ENCODE results near the gene DLGAP4. TPM values are rescaled to one million over a fixed set of nuclear protein-coding genes. Genes with fewer than 3 reads are reported as not detected.

Gene DLGAP4
- total and polyA plus RNA-seq, 2 of the 13 experiments (the other 11 are each of a cell fraction or from before 2014, with no cell fraction given), result 15.2 to 26.7 TPM

DNA sequence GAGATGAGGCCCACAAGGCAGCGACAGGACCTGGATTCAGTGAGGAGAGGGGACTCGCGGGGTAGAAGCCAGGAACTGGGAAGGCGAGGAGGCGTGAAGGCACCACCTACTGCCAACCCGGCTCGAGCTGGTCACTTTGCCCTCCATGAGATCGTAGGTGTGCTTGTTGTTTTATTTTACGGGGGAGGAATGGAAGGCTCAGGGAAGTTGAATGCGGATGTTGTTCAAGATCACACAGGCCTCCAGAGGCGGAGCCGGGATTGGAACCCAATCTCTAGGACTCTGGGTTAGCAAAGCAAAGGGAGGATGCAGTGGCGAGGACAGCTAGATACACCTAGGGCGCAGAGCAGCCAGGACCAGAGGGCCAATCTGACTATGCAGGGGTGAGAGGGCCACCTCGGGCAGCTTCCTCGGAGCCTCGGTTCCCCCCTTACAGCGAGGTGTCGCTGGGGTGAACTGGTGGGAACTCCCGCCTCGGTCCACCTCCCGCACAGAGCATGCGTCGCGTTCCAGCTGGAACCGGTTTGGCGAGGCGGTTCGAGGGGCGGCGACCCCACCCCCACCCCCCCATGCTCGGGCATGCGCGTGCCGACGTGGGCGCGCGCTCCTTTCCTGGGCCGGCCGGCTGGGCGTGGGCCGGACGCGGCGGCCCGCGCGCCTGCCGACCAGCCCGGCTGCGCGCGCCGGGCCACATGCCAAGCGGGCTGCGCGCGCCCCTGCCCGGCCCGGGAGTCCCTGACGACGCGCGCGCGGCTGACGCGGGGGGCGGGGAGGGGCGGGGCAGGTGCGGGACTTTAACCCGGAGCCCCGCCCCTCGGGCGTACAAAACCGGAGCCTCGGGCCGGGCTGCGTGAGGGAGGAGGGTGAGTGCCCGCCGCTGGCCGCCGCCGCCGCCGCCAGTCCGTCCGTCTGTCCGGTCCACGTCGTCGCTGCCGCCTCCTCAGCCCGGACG, 154.8 kb downstream of the DLGAP4 start (continued):
- TF ChIP-seq, protein P1, sequence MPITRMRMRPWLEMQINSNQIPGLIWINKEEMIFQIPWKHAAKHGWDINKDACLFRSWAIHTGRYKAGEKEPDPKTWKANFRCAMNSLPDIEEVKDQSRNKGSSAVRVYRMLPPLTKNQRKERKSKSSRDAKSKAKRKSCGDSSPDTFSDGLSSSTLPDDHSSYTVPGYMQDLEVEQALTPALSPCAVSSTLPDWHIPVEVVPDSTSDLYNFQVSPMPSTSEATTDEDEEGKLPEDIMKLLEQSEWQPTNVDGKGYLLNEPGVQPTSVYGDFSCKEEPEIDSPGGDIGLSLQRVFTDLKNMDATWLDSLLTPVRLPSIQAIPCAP (CRISPR knock-in tag; IDR thresholded peaks at IDR 0.05; ENCODE audit: low read depth), result 0 out of 2 replicates have a peak, but pooled peaks have one; percentile 60
- TF ChIP-seq ZNF776 (CRISPR knock-in tag; IDR thresholded peaks at IDR 0.05) (peak; percentile 94), ZNF20 (CRISPR knock-in tag; IDR thresholded peaks at IDR 0.05) (no peak), IRX3 (CRISPR knock-in tag; IDR thresholded peaks at IDR 0.05; ENCODE audit: borderline replicate concordance, low read depth) (no peak), SETDB1 (CRISPR knock-in tag; IDR thresholded peaks at IDR 0.05; ENCODE audit: borderline replicate concordance) (no peak), ZNF543 (CRISPR knock-in tag; IDR thresholded peaks at IDR 0.05) (peak; percentile 58; the same call in 1 of the 2 replicates), HOXA3 (CRISPR knock-in tag; IDR thresholded peaks at IDR 0.05) (peak; percentile 91), HOXA9 (CRISPR knock-in tag; IDR thresholded peaks at IDR 0.05; ENCODE audit: borderline replicate concordance) (no peak)
- TF ChIP-seq, protein P2, sequence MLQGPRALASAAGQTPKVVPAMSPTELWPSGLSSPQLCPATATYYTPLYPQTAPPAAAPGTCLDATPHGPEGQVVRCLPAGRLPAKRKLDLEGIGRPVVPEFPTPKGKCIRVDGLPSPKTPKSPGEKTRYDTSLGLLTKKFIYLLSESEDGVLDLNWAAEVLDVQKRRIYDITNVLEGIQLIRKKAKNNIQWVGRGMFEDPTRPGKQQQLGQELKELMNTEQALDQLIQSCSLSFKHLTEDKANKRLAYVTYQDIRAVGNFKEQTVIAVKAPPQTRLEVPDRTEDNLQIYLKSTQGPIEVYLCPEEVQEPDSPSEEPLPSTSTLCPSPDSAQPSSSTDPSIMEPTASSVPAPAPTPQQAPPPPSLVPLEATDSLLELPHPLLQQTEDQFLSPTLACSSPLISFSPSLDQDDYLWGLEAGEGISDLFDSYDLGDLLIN (CRISPR knock-in tag; IDR thresholded peaks at IDR 0.05; ENCODE audit: borderline replicate concordance), result peak; percentile 96; the same call in 1 of the 2 replicates
- TF ChIP-seq, protein P3, sequence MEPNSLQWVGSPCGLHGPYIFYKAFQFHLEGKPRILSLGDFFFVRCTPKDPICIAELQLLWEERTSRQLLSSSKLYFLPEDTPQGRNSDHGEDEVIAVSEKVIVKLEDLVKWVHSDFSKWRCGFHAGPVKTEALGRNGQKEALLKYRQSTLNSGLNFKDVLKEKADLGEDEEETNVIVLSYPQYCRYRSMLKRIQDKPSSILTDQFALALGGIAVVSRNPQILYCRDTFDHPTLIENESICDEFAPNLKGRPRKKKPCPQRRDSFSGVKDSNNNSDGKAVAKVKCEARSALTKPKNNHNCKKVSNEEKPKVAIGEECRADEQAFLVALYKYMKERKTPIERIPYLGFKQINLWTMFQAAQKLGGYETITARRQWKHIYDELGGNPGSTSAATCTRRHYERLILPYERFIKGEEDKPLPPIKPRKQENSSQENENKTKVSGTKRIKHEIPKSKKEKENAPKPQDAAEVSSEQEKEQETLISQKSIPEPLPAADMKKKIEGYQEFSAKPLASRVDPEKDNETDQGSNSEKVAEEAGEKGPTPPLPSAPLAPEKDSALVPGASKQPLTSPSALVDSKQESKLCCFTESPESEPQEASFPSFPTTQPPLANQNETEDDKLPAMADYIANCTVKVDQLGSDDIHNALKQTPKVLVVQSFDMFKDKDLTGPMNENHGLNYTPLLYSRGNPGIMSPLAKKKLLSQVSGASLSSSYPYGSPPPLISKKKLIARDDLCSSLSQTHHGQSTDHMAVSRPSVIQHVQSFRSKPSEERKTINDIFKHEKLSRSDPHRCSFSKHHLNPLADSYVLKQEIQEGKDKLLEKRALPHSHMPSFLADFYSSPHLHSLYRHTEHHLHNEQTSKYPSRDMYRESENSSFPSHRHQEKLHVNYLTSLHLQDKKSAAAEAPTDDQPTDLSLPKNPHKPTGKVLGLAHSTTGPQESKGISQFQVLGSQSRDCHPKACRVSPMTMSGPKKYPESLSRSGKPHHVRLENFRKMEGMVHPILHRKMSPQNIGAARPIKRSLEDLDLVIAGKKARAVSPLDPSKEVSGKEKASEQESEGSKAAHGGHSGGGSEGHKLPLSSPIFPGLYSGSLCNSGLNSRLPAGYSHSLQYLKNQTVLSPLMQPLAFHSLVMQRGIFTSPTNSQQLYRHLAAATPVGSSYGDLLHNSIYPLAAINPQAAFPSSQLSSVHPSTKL (CRISPR knock-in tag; IDR thresholded peaks at IDR 0.05), result peak; percentile 28; the same call in 1 of the 2 replicates
- TF ChIP-seq, protein P4, sequence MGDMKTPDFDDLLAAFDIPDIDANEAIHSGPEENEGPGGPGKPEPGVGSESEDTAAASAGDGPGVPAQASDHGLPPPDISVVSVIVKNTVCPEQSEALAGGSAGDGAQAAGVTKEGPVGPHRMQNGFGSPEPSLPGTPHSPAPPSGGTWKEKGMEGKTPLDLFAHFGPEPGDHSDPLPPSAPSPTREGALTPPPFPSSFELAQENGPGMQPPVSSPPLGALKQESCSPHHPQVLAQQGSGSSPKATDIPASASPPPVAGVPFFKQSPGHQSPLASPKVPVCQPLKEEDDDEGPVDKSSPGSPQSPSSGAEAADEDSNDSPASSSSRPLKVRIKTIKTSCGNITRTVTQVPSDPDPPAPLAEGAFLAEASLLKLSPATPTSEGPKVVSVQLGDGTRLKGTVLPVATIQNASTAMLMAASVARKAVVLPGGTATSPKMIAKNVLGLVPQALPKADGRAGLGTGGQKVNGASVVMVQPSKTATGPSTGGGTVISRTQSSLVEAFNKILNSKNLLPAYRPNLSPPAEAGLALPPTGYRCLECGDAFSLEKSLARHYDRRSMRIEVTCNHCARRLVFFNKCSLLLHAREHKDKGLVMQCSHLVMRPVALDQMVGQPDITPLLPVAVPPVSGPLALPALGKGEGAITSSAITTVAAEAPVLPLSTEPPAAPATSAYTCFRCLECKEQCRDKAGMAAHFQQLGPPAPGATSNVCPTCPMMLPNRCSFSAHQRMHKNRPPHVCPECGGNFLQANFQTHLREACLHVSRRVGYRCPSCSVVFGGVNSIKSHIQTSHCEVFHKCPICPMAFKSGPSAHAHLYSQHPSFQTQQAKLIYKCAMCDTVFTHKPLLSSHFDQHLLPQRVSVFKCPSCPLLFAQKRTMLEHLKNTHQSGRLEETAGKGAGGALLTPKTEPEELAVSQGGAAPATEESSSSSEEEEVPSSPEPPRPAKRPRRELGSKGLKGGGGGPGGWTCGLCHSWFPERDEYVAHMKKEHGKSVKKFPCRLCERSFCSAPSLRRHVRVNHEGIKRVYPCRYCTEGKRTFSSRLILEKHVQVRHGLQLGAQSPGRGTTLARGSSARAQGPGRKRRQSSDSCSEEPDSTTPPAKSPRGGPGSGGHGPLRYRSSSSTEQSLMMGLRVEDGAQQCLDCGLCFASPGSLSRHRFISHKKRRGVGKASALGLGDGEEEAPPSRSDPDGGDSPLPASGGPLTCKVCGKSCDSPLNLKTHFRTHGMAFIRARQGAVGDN (CRISPR knock-in tag; IDR thresholded peaks at IDR 0.05), result peak; percentile 99
- TF ChIP-seq, protein P5, sequence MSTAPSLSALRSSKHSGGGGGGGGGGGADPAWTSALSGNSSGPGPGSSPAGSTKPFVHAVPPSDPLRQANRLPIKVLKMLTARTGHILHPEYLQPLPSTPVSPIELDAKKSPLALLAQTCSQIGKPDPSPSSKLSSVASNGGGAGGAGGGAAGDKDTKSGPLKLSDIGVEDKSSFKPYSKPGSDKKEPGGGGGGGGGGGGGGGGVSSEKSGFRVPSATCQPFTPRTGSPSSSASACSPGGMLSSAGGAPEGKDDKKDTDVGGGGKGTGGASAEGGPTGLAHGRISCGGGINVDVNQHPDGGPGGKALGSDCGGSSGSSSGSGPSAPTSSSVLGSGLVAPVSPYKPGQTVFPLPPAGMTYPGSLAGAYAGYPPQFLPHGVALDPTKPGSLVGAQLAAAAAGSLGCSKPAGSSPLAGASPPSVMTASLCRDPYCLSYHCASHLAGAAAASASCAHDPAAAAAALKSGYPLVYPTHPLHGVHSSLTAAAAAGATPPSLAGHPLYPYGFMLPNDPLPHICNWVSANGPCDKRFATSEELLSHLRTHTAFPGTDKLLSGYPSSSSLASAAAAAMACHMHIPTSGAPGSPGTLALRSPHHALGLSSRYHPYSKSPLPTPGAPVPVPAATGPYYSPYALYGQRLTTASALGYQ (CRISPR knock-in tag; IDR thresholded peaks at IDR 0.05), result 0 out of 2 replicates have a peak, but pooled peaks have one; percentile 23
- TF ChIP-seq, protein P6, sequence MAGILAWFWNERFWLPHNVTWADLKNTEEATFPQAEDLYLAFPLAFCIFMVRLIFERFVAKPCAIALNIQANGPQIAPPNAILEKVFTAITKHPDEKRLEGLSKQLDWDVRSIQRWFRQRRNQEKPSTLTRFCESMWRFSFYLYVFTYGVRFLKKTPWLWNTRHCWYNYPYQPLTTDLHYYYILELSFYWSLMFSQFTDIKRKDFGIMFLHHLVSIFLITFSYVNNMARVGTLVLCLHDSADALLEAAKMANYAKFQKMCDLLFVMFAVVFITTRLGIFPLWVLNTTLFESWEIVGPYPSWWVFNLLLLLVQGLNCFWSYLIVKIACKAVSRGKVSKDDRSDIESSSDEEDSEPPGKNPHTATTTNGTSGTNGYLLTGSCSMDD (CRISPR knock-in tag; IDR thresholded peaks at IDR 0.05), result no peak

All from HepG2 (cell line).